ENCODE results near the gene MROH2A.
"Not testable (repeated sequence)": the region's sequence is repeated elsewhere in the genome, so short reads cannot be mapped to it uniquely, and the experiment has no call there.

The MROH2A gene

GRCh38 chr2:233867993-233868532 is 89.9 kb downstream of the MROH2A start, which contains the start of gene MSL3B:
Gene MSL3B (minus strand): TSS chr2:233868386.
- DNase-seq (ENCODE audit: extremely low read depth, low read depth): peak; percentile 3
- TF ChIP-seq CTCF (IDR thresholded peaks at IDR 0.05; ENCODE audit: low read depth, low read length, missing control alignments): no peak
- peak within 1 kb of the TSS; percentile 48 for H3K4me3 ChIP-seq (replicated peaks; ENCODE audit: low read depth, low read length)

- no peak for DNase-seq (ENCODE audit: extremely low read depth, low read depth)
- no peak overlapping the region for H3K4me3 ChIP-seq (replicated peaks; ENCODE audit: low read depth, low read length)
- TF ChIP-seq CTCF (IDR thresholded peaks at IDR 0.05; ENCODE audit: low read depth, low read length, missing control alignments): no peak
These were observed 93.3 kb downstream of the MROH2A start for GRCh38 chr2:233871432-233871831.

- DNase-seq (ENCODE audit: extremely low read depth, low read depth): not testable (repeated sequence)
These were observed 94.0 kb downstream of the MROH2A start for GRCh38 chr2:233872125-233872524.

GRCh38 chr2:233882353-233882752 is 104.2 kb downstream of the MROH2A start:
- H3K4me3 ChIP-seq (replicated peaks; ENCODE audit: low read depth, low read length): no peak overlapping the region
- no peak for TF ChIP-seq CTCF (IDR thresholded peaks at IDR 0.05; ENCODE audit: low read depth, low read length, missing control alignments)
- DNase-seq (ENCODE audit: extremely low read depth, low read depth): no peak

More at GRCh38 chr2:233872125-233872524, 94.0 kb downstream of the MROH2A start:
- not testable (repeated sequence) for H3K4me3 ChIP-seq (replicated peaks; ENCODE audit: low read depth, low read length)

All from HFF-Myc (cell line).